ENCODE data around the gene OR2J3.

DNA sequence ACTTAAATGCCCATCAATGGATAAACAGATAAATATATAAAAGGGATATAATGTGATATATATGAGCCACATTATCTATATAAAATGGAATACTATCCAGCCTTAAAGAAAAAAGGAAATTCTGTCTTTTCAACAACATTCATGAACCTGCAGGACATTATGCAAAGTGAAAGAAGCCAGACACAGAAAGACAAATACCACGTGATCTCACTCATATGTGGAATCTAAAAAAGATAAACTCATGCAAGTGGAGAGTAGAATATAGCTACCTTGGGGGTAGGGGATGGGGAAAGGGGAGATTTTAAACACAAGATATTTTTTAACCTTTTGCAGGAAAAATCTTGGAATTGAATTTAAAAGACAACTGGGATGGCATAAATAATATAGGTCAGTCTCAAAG is 10.1 kb upstream of the OR2J3 start:
- TF ChIP-seq GABPA (IDR thresholded peaks at IDR 0.05; ENCODE audit: low read depth) (no peak), RFX5 (IDR thresholded peaks at IDR 0.05; ENCODE audit: low read depth, low read length) (no peak), NFIC (IDR thresholded peaks at IDR 0.05; ENCODE audit: low read depth, low read length) (no peak), MYC (IDR thresholded peaks at IDR 0.05; ENCODE audit: insufficient read depth, insufficient read length, insufficient replicate concordance, low read length, severe bottlenecking) (no peak), HCFC1 (IDR thresholded peaks at IDR 0.05; ENCODE audit: low read length) (no peak), POLR2A (IDR thresholded peaks at IDR 0.05; ENCODE audit: low read depth, low read length) (no peak), ZNF622 (IDR thresholded peaks at IDR 0.05) (no peak), EP300 (IDR thresholded peaks at IDR 0.05; ENCODE audit: borderline replicate concordance in 1 of 2, control insufficient read depth in 1 of 2, low read depth in 2 of 2, low read length in 2 of 2) (no peak), CREM (IDR thresholded peaks at IDR 0.05; ENCODE audit: low read depth) (no peak), SIN3A (IDR thresholded peaks at IDR 0.05; ENCODE audit: low read depth, low read length) (no peak)
- TF ChIP-seq, protein P1, sequence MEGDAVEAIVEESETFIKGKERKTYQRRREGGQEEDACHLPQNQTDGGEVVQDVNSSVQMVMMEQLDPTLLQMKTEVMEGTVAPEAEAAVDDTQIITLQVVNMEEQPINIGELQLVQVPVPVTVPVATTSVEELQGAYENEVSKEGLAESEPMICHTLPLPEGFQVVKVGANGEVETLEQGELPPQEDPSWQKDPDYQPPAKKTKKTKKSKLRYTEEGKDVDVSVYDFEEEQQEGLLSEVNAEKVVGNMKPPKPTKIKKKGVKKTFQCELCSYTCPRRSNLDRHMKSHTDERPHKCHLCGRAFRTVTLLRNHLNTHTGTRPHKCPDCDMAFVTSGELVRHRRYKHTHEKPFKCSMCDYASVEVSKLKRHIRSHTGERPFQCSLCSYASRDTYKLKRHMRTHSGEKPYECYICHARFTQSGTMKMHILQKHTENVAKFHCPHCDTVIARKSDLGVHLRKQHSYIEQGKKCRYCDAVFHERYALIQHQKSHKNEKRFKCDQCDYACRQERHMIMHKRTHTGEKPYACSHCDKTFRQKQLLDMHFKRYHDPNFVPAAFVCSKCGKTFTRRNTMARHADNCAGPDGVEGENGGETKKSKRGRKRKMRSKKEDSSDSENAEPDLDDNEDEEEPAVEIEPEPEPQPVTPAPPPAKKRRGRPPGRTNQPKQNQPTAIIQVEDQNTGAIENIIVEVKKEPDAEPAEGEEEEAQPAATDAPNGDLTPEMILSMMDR (IDR thresholded peaks at IDR 0.05 in 2 of 3, conservative IDR thresholded peaks at IDR 0.05 in 1 of 3; ENCODE audit: control insufficient read depth in 2 of 3, extremely low read depth in 1 of 3, insufficient read depth in 1 of 3, low read depth in 3 of 3, low read length in 3 of 3), result no peak
- TF ChIP-seq, protein P2, sequence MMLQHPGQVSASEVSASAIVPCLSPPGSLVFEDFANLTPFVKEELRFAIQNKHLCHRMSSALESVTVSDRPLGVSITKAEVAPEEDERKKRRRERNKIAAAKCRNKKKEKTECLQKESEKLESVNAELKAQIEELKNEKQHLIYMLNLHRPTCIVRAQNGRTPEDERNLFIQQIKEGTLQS (IDR thresholded peaks at IDR 0.05; ENCODE audit: borderline replicate concordance, extremely low read depth, low read depth, low read length), result no peak
- TF ChIP-seq, protein P3, sequence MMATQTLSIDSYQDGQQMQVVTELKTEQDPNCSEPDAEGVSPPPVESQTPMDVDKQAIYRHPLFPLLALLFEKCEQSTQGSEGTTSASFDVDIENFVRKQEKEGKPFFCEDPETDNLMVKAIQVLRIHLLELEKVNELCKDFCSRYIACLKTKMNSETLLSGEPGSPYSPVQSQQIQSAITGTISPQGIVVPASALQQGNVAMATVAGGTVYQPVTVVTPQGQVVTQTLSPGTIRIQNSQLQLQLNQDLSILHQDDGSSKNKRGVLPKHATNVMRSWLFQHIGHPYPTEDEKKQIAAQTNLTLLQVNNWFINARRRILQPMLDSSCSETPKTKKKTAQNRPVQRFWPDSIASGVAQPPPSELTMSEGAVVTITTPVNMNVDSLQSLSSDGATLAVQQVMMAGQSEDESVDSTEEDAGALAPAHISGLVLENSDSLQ (IDR thresholded peaks at IDR 0.05), result no peak

Data from GM12878 (cell line).